Esophagus muscularis mucosa (tissue), 4 donors: ENCODE results near the gene UBE2QL1. TPM values are rescaled to one million over a fixed set of nuclear protein-coding genes. Genes with fewer than 3 reads are reported as not detected.

Experiments
- DNase-seq: peaks from one replicate; pipeline ENCODE4 v3.0.0-alpha.2; 2017; ENCODE audit errors: extremely low spot score
- H3K27ac ChIP-seq, 4 donors: fragments of 200-600 bp; sonication (generic); replicated peaks in 1 of 4; 1 replicate in 3 of 4; 2 replicates in 1 of 4; pipeline ENCODE4 v1.5.1; 2016 to 2019; ENCODE audit warnings: mild to moderate bottlenecking in 1 of 4
- H3K27me3 ChIP-seq, 4 donors: fragments of 200-600 bp; sonication (generic); one replicate each; pipeline versions ENCODE4 v1.5.1 to v1.6.0; 2016 to 2019
- H3K36me3 ChIP-seq, 4 donors: fragments of 200-600 bp; sonication (generic); one replicate each; pipeline ENCODE4 v1.5.1; 2016 to 2019
- H3K4me1 ChIP-seq, 4 donors: fragments of 200-600 bp; sonication (generic); one replicate each; pipeline ENCODE4 v1.5.1; 2016 to 2019
- H3K4me3 ChIP-seq, 4 donors: fragments of 200-600 bp; sonication (generic); 1 replicate in 2 of 4; 2 replicates in 2 of 4; pipeline ENCODE4 v1.5.1; 2016 to 2019; ENCODE audit warnings: mild to moderate bottlenecking in 4 of 4, moderate library complexity in 1 of 4
- H3K9me3 ChIP-seq, 4 donors: fragments of 200-600 bp; sonication (generic); 1 replicate in 3 of 4; 2 replicates in 1 of 4; pipeline ENCODE4 v1.5.1; 2016 to 2019
- EP300 ChIP-seq: sonication (generic); formaldehyde crosslinking; IDR thresholded peaks from one replicate; pipeline ENCODE4 v1.6.1; 2017; ENCODE audit warnings: antibody characterized with exemption
- POLR2A ChIP-seq: fragments of 450-650 bp; IDR thresholded peaks from one replicate; pipeline ENCODE4 v1.6.1; 2017; ENCODE audit warnings: antibody characterized with exemption, moderate library complexity, mild to moderate bottlenecking, low read depth
- POLR2AphosphoS5 ChIP-seq, 2 donors: sonication (generic); formaldehyde crosslinking; IDR thresholded peaks; one replicate each; pipeline ENCODE4 v1.6.1; 2017; ENCODE audit warnings: antibody characterized with exemption in 2 of 2
- WGBS: methylation state at CpG from one replicate; pipeline ENCODE4 v1.1.5; 2018; 5-methylcytosine and 5-hydroxymethylcytosine counted together
- intact Hi-C: fragments of 100-400 bp; cut with DNase I; formaldehyde crosslinking; loops from one replicate; pipeline ENCODE4 v1.15.1; 2023
- total RNA-seq, 4 donors: library from RNA; depleted of rRNA; stranded (reverse); fragments of >200 nt; gene quantifications; one replicate each; pipeline versions ENCODE4 v1.1.0 to v1.2.1, GENCODE V29; 2016
- TF ChIP-seq, protein P1 (sequence below), 3 experiments: fragments of 200-600 bp in 2 of 3; fragments of 450-650 bp in 1 of 3; sonication (generic) in 2 of 3; IDR thresholded peaks; one replicate each; pipeline ENCODE4 v1.5.1; 2017 to 2019; ENCODE audit warnings: antibody characterized with exemption in 3 of 3, mild to moderate bottlenecking in 2 of 3, moderate library complexity in 1 of 3

Gene UBE2QL1
- total RNA-seq, 4 donors from 2014 or later: under 0.01 to 1.6 (median 0.82) TPM

DNA sequence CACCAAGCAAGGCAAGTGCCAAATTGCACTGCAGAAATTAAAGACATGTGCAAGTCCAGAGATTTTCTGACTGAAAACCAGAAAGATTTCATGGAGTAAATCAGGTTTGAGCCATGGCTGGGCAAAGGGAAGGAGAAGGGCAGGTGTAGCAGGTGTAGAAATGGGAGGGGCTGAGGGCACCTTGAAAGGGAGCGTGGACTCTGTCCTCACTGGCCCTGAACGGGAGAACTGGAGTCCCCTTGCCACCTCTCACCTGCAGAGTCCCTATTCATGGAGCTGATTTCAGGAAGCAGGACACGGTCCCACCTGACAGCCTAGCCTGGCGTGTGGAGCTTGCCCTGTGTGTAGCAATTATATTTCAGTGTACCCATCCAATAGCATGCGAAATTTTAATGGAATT is 46.3 kb downstream of the UBE2QL1 start:
- Histone ChIP-seq H3K9me3 (no peaks in the 10 kb centered on the region), H3K36me3 (peaks cover 0 to 9% (median 0%) of the 10 kb centered on the region in 4 donors), H3K4me1 (no peaks in the 10 kb centered on the region), H3K27me3 (peaks cover 0 to 23% (median 0%) of the 10 kb centered on the region in 4 donors), H3K4me3 (no peak overlapping the region), H3K27ac (no peak overlapping the region)
- intact Hi-C loops: no loop called here
- no peak for TF ChIP-seq POLR2A
- no peak for TF ChIP-seq POLR2AphosphoS5 (IDR thresholded peaks at IDR 0.05)
- TF ChIP-seq EP300: no peak
- TF ChIP-seq, protein P1, sequence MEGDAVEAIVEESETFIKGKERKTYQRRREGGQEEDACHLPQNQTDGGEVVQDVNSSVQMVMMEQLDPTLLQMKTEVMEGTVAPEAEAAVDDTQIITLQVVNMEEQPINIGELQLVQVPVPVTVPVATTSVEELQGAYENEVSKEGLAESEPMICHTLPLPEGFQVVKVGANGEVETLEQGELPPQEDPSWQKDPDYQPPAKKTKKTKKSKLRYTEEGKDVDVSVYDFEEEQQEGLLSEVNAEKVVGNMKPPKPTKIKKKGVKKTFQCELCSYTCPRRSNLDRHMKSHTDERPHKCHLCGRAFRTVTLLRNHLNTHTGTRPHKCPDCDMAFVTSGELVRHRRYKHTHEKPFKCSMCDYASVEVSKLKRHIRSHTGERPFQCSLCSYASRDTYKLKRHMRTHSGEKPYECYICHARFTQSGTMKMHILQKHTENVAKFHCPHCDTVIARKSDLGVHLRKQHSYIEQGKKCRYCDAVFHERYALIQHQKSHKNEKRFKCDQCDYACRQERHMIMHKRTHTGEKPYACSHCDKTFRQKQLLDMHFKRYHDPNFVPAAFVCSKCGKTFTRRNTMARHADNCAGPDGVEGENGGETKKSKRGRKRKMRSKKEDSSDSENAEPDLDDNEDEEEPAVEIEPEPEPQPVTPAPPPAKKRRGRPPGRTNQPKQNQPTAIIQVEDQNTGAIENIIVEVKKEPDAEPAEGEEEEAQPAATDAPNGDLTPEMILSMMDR (IDR thresholded peaks at IDR 0.05): no peak
- WGBS: 65% methylated on average over 3 of the region's 5 CpGs
- DNase-seq: no peak

DNA sequence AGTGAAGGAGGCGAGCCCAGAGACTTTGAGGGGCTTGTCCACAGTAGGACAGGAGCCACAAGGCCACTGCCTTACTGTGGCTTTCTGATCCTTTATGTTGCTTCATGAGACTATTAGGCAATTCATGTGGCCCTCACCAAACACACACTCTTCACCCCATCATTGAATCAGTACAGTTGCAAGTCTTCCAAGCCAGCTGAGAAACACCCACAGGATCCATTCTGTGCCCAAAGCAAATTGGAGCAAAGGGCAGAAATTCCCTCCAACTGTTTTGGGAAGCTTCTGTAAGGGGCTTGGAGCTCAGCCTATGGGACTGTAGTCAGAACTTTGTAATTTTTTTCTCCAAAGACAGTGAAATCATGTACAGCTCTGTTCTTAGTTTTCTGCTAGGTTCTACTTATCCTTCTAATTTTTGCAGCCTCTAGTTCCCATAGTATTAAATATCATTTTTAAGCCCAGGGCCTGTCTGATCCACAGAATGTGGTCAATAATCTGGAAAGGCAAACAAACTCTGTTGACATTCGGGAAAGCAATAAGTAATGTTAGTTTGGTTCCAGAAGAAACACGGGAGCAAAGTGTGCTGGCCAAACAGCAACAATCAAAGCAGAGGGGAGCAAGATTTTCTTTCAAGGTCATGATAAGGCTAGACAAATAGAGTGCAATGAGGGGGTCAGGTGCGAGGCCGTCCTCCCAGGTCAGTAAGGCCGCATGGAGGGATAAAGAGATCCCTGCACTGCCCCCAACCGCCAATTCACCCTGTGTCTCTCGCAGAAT is 47.0 kb downstream of the UBE2QL1 start:
- no peak overlapping the region for H3K27ac ChIP-seq
- H3K4me3 ChIP-seq: no peak overlapping the region
- no peak for DNase-seq
- WGBS: 67% methylated on average over 8 of the region's 8 CpGs
- TF ChIP-seq POLR2A: no peak
- intact Hi-C loops: no loop called here
- peaks cover 0 to 16% (median 0%) of the 10 kb centered on the region in 4 donors for H3K27me3 ChIP-seq
- H3K9me3 ChIP-seq: no peaks in the 10 kb centered on the region
- peaks cover 0 to 9% (median 0%) of the 10 kb centered on the region in 4 donors for H3K36me3 ChIP-seq
- H3K4me1 ChIP-seq: no peaks in the 10 kb centered on the region

DNA sequence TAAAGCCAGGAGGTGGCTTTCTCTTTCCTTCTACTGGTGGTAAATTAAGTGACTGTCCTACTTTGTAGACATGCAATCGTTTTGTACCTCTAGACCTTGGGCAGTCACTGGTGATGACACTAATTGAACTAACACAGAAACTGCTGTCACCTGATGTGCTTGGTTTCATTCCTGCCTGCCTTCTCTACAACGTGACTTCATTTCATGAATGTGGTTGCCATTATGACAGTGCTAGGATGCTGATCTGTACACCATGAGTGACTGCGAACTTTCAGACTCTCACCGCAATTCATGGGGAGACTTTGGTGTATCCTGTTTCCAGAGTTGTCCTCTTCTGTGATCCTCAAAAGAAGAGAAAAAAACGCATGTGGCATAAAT is 47.5 kb downstream of the UBE2QL1 start:
- DNase-seq: no peak
- Histone ChIP-seq H3K4me1 (no peaks in the 10 kb centered on the region), H3K9me3 (no peaks in the 10 kb centered on the region), H3K4me3 (no peak overlapping the region), H3K27me3 (peaks cover 0 to 10% (median 0%) of the 10 kb centered on the region in 4 donors), H3K27ac (no peak overlapping the region), H3K36me3 (peaks cover 0 to 9% (median 0%) of the 10 kb centered on the region in 4 donors)
- no peak for TF ChIP-seq POLR2A
- TF ChIP-seq, protein P1 (IDR thresholded peaks at IDR 0.05): no peak
- no peak for TF ChIP-seq POLR2AphosphoS5 (IDR thresholded peaks at IDR 0.05)
- no peak for TF ChIP-seq EP300
- 79% methylated on average over 5 of the region's 5 CpGs for WGBS
- intact Hi-C loops: no loop called here

DNA sequence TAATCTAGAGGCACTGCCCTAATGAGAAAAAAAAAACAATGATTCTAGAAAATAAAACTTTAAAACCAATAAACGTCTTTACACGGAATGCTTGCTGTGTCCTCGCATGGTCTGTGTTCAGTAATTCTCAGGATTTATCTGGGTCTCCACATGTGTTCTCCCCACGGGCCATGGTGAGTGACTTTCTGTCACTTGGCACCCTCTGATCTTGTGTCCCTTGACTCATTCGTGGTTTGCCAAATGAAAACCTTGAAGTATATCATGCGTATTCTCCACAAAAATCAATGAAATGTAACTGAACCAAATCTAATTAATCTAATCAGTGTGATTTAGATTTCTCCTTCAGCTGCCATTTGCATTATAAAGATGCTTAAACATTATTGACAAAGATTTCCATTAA is 48.0 kb downstream of the UBE2QL1 start:
- TF ChIP-seq EP300 (no peak), POLR2A (no peak)
- TF ChIP-seq, protein P1 (IDR thresholded peaks at IDR 0.05): no peak
- peaks cover 0 to 5% (median 0%) of the 10 kb centered on the region in 4 donors for H3K36me3 ChIP-seq
- DNase-seq: no peak
- H3K27ac ChIP-seq: no peak overlapping the region
- peaks cover 0 to 6% (median 0%) of the 10 kb centered on the region in 4 donors for H3K27me3 ChIP-seq
- intact Hi-C loops: no loop called here
- 85% methylated on average over 6 of the region's 6 CpGs for WGBS
- no peaks in the 10 kb centered on the region for H3K9me3 ChIP-seq
- H3K4me1 ChIP-seq: no peaks in the 10 kb centered on the region
- no peak overlapping the region for H3K4me3 ChIP-seq

DNA sequence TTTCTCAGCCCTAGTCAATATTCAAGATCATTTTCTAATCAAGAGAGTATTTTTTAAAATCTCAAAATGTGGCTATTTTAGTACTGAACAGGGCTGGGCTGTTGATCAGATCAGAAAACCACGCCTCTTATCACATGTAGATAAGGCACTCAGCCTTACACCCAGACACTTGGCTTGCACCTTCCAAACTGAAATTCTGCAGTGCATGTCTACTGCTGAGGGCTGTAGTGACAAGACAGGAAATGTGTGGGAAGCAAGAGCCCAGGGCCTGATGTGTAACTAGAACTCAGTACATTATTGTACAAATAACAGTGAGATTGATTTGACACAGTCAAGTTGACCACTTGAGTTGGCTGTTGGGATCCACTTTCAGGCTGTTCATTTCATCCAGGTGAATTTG is 48.6 kb downstream of the UBE2QL1 start:
- H3K27ac ChIP-seq: no peak overlapping the region
- no peak for TF ChIP-seq EP300
- TF ChIP-seq POLR2AphosphoS5 (IDR thresholded peaks at IDR 0.05): no peak
- TF ChIP-seq POLR2A: no peak
- TF ChIP-seq, protein P1 (IDR thresholded peaks at IDR 0.05): no peak
- H3K4me3 ChIP-seq: no peak overlapping the region
- no peaks in the 10 kb centered on the region for H3K4me1 ChIP-seq
- WGBS: 83% methylated on average over 1 of the region's 1 CpG
- peaks cover 0 to under 1% (median 0%) of the 10 kb centered on the region in 4 donors for H3K36me3 ChIP-seq
- no peak for DNase-seq
- no peaks in the 10 kb centered on the region for H3K9me3 ChIP-seq
- no peaks in the 10 kb centered on the region for H3K27me3 ChIP-seq
- intact Hi-C loops: no loop called here
